Activated naive CD8-positive, alpha-beta T cell treated with anti-CD3 and anti-CD28 coated beads, Interleukin-2, amount 10 ng/mL, durations not matched to agents 7 days and 5 days (primary cell): ENCODE results near the gene AKR1D1. TPM values are rescaled to one million over a fixed set of nuclear protein-coding genes. Genes with fewer than 3 reads are reported as not detected.

ENCODE experiments used
- ATAC-seq: fragments of 150-1000 bp; cut with Tn5 transposase; one replicate; pipeline ENCODE4 v1.10.0; 2021; ENCODE audit warnings: low read depth, moderate library complexity
- POLR2A ChIA-PET: fragments of 350-600 bp; sonication (Branson Sonifier 250); formaldehyde crosslinking; loops from one replicate; lab custom pipeline; 2021; ENCODE audit warnings: antibody characterized with exemption; lab: Charles Lee
- DNase-seq: peaks from one replicate; pipeline ENCODE4 v3.0.0; 2021
- H3K27ac Mint-ChIP-seq: one replicate; pipeline ENCODE4 v1.8.0; 2022; ENCODE audit warnings: mild to moderate bottlenecking, mixed read lengths
- H3K27me3 Mint-ChIP-seq: one replicate; pipeline ENCODE4 v1.8.0; 2022; ENCODE audit warnings: mild to moderate bottlenecking, moderate library complexity, mixed read lengths
- H3K36me3 Mint-ChIP-seq: one replicate; pipeline ENCODE4 v1.8.0; 2021; ENCODE audit warnings: mild to moderate bottlenecking, mixed read lengths
- H3K4me1 Mint-ChIP-seq: one replicate; pipeline ENCODE4 v1.8.0; 2021; ENCODE audit warnings: mixed read lengths
- H3K4me3 Mint-ChIP-seq: one replicate; pipeline ENCODE4 v1.8.0; 2022; ENCODE audit warnings: mild to moderate bottlenecking, moderate library complexity, mixed read lengths
- H3K9me3 Mint-ChIP-seq: one replicate; pipeline ENCODE4 v1.8.0; 2021; ENCODE audit warnings: mixed read lengths
- total RNA-seq, 2 experiments: library from RNA; stranded (reverse); gene quantifications; one replicate each; pipeline ENCODE4 v1.2.3, GENCODE V29; 2021

Gene AKR1D1
- total RNA-seq, 2 experiments from 2014 or later = not detected

GRCh38 chr7:138116141-138116540, 39.9 kb downstream of the AKR1D1 start:
- Mint-ChIP-seq H3K27ac (no peak overlapping the region), H3K9me3 (no peaks in the 10 kb centered on the region), H3K4me3 (no peak overlapping the region), H3K27me3 (peaks cover 8% of the 10 kb centered on the region), H3K4me1 (no peaks in the 10 kb centered on the region), H3K36me3 (no peaks in the 10 kb centered on the region)
- ATAC-seq = no peak
- POLR2A ChIA-PET = no interaction called here
- DNase-seq = no peak

- H3K27me3 Mint-ChIP-seq = peaks cover 8% of the 10 kb centered on the region
- no peak for ATAC-seq
- H3K9me3 Mint-ChIP-seq = no peaks in the 10 kb centered on the region
- no peak for DNase-seq
- H3K4me3 Mint-ChIP-seq = no peak overlapping the region
- H3K36me3 Mint-ChIP-seq = no peaks in the 10 kb centered on the region
- no peaks in the 10 kb centered on the region for H3K4me1 Mint-ChIP-seq
- POLR2A ChIA-PET = no interaction called here
- no peak overlapping the region for H3K27ac Mint-ChIP-seq
Observed at GRCh38 chr7:138116892-138117291, 40.6 kb downstream of the AKR1D1 start.

- no peak for ATAC-seq
- no peak for DNase-seq
- Mint-ChIP-seq H3K9me3 (no peaks in the 10 kb centered on the region), H3K4me3 (no peak overlapping the region), H3K36me3 (no peaks in the 10 kb centered on the region), H3K4me1 (no peaks in the 10 kb centered on the region), H3K27ac (no peak overlapping the region), H3K27me3 (peaks cover 8% of the 10 kb centered on the region)
- POLR2A ChIA-PET = no interaction called here
Observed at GRCh38 chr7:138120140-138120827, 44.0 kb downstream of the AKR1D1 start.

DNA sequence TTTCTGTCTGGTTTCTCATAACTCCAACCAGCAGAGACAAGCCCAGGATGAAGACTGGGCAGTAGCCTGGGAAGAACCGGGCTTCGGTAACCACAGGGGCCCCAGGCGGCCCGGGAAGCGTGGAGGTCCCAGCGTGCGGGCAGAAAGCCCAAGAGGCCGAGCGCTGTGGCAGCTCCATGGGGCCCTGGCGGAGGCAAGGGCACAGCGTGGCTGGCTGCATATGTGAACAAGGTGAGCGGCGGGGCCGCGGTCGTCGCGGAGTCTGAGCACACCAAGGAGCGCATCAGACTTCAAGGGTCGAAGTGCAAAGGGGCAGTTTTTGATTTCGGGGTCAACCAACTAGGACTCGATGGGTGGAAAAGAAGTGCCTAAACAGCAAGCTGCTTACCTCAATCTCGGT, 45.9 kb downstream of the AKR1D1 start:
- POLR2A ChIA-PET = no interaction called here
- Mint-ChIP-seq H3K4me3 (no peak overlapping the region), H3K36me3 (no peaks in the 10 kb centered on the region), H3K9me3 (no peaks in the 10 kb centered on the region), H3K27ac (no peak overlapping the region), H3K27me3 (peaks cover 8% of the 10 kb centered on the region), H3K4me1 (no peaks in the 10 kb centered on the region)
- ATAC-seq (no peak), DNase-seq (no peak)

GRCh38 chr7:138125119-138125518, 48.9 kb downstream of the AKR1D1 start:
- POLR2A ChIA-PET = no interaction called here
- DNase-seq (no peak), ATAC-seq (no peak)
- Mint-ChIP-seq H3K9me3 (no peaks in the 10 kb centered on the region), H3K4me1 (no peaks in the 10 kb centered on the region), H3K27ac (no peak overlapping the region), H3K36me3 (no peaks in the 10 kb centered on the region), H3K4me3 (no peak overlapping the region), H3K27me3 (peaks cover 6% of the 10 kb centered on the region)

DNA sequence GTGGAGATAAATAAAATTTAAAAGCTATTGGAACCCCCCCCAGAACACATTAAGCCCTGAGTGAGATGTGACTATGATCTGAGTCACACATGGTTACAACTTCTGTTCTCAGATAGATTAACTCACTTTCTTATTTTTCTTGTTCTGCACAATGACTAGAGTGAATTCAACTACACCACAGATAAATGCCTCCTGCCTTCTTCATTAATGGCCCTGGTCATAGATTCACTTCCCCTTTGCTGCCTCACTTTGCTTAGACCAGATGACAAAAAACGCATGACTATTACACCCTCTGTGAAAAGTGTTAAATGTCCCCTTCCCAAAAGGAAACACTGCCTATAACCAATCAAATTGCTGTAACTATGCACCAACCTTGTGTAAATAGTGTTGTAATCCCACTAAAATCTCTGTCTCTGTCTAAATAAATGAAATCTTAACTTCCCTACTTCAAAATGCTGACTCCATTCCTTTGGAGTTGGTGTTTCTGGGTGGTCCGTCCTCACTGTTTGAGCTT, 49.4 kb downstream of the AKR1D1 start:
- POLR2A ChIA-PET = no interaction called here
- Mint-ChIP-seq H3K4me1 (no peaks in the 10 kb centered on the region), H3K36me3 (no peaks in the 10 kb centered on the region), H3K27me3 (peaks cover 5% of the 10 kb centered on the region), H3K27ac (no peak overlapping the region), H3K9me3 (no peaks in the 10 kb centered on the region), H3K4me3 (no peak overlapping the region)
- no peak for ATAC-seq
- no peak for DNase-seq

DNA sequence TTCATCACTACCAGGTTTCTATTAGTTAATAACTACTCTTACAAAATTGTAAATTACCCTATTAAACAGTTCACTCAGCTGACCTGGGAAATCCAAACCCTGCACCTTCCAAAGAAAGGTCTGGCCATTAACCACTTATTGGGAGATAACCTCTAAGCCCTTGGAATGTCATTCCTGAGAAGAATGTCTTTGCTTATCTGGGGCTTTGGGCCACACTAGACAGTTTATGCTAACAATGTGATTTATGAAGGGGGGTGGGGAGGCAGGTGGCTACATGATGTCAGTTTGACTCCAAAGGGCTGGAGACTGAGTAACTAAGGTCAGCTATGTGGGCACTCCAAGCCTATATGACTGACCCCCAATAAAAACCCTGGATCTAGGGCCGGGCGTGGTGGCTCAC, 50.7 kb downstream of the AKR1D1 start:
- no peak for ATAC-seq

GRCh38 chr7:138127996-138128395, 51.7 kb downstream of the AKR1D1 start:
- POLR2A ChIA-PET = no interaction called here
- H3K4me1 Mint-ChIP-seq = no peaks in the 10 kb centered on the region
- H3K9me3 Mint-ChIP-seq = no peaks in the 10 kb centered on the region
- no peaks in the 10 kb centered on the region for H3K36me3 Mint-ChIP-seq
- DNase-seq = no peak
- H3K27ac Mint-ChIP-seq = no peak overlapping the region
- no peak for ATAC-seq
- no peak overlapping the region for H3K4me3 Mint-ChIP-seq
- peaks cover 9% of the 10 kb centered on the region for H3K27me3 Mint-ChIP-seq

More for the DNA sequence above, 50.7 kb downstream of the AKR1D1 start:
- no peaks in the 10 kb centered on the region for H3K9me3 Mint-ChIP-seq
- POLR2A ChIA-PET = no interaction called here
- DNase-seq = no peak
- peaks cover 5% of the 10 kb centered on the region for H3K27me3 Mint-ChIP-seq
- H3K36me3 Mint-ChIP-seq = no peaks in the 10 kb centered on the region
- H3K4me1 Mint-ChIP-seq = no peaks in the 10 kb centered on the region
- no peak overlapping the region for H3K27ac Mint-ChIP-seq
- no peak overlapping the region for H3K4me3 Mint-ChIP-seq

DNA sequence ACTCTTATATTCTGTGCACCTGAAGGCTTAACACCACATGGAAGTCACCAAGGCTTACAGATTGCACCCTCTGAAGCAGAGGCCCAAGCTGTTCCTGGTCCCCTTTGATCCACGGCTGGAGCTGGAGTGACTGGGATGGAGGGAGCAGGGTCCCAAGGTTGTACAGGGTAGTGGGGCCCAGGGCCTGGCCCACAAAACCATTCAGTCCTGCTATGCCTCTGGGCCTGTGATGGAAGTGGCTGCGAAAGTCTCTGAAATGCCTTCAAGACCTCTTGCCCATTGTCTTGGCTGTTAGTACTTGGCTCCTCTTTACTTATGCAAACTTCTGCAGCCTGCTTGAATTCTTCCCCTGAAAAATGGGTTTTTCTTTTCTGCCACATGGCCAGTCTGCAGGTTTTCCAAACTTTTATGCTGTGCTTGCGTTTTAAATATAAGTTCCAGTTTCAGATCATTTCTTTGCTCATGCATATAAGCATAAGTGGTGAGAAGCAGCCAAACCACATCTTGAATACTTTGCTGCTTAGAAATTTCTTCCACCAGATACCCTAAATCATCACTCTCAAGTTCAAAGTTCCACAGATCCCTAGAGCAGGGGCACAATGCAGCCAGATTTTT, 53.4 kb downstream of the AKR1D1 start:
- POLR2A ChIA-PET = no interaction called here
- ATAC-seq = no peak
- no peak for DNase-seq
- no peak overlapping the region for H3K27ac Mint-ChIP-seq
- no peaks in the 10 kb centered on the region for H3K4me1 Mint-ChIP-seq
- H3K36me3 Mint-ChIP-seq = no peaks in the 10 kb centered on the region
- H3K27me3 Mint-ChIP-seq = peaks cover 9% of the 10 kb centered on the region
- H3K4me3 Mint-ChIP-seq = no peak overlapping the region
- H3K9me3 Mint-ChIP-seq = no peaks in the 10 kb centered on the region

GRCh38 chr7:138137423-138138171, 61.3 kb downstream of the AKR1D1 start:
- DNase-seq = no peak
- H3K4me1 Mint-ChIP-seq = peaks cover 1% of the 10 kb centered on the region
- no peaks in the 10 kb centered on the region for H3K9me3 Mint-ChIP-seq
- no peak overlapping the region for H3K27ac Mint-ChIP-seq
- peaks cover 7% of the 10 kb centered on the region for H3K27me3 Mint-ChIP-seq
- POLR2A ChIA-PET = no interaction called here
- ATAC-seq = no peak
- no peaks in the 10 kb centered on the region for H3K36me3 Mint-ChIP-seq
- no peak overlapping the region for H3K4me3 Mint-ChIP-seq

DNA sequence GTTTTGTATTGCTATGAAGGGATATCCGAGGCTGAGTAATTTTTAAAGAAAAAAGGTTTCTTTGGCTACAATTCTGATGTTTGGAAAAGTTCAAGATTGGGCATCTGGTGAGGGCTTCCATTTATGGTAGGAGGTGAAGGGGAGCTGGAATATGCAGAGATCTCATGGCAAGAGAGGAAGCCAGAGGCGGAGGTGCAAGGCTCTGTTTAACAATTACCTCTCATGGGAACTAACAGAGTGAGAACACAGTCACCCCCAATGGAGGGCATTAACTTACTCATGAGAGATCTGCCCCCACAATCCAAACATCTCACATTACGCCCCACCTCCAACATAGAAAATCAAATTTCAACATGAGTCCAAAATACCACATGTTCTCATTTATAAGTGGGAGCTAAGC, 62.0 kb downstream of the AKR1D1 start:
- peaks cover 3% of the 10 kb centered on the region for H3K27me3 Mint-ChIP-seq

DNA sequence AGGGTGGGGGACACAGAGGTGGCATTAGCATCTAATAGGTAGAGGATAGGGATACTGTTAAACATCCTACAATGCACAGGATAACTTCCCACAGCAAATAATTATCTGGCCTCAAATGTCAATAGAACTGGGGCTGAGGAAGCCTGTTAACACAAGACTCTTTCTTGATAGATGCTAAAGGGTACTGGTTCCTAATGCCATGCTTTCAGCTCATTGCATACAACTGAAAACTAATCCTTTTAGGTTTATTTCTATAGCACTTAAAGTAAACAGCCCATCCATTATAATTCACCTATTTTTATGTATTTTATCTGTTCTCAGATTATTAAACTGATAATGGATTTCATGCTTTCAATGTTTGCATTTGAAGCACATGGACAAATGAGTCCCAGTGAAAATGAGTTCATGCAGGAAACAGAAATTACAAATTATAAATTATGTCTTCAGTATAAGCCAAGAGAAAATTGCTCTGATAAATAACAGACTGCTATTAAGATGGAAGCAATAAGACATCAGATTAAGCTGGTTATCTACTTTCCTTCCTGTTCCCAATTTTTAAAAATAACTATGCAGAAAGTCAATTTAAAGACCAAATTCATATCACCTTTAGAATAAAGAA, 66.4 kb downstream of the AKR1D1 start:
- no peak for DNase-seq
- no peaks in the 10 kb centered on the region for H3K36me3 Mint-ChIP-seq
- no peak for ATAC-seq
- H3K4me1 Mint-ChIP-seq = peaks cover 7% of the 10 kb centered on the region
- H3K4me3 Mint-ChIP-seq = no peak overlapping the region
- H3K9me3 Mint-ChIP-seq = no peaks in the 10 kb centered on the region
- POLR2A ChIA-PET = no interaction called here
- no peak overlapping the region for H3K27ac Mint-ChIP-seq
- no peaks in the 10 kb centered on the region for H3K27me3 Mint-ChIP-seq

More for the DNA sequence above, 62.0 kb downstream of the AKR1D1 start:
- no peak overlapping the region for H3K27ac Mint-ChIP-seq
- no peak for ATAC-seq
- H3K4me1 Mint-ChIP-seq = peaks cover 1% of the 10 kb centered on the region
- no peak overlapping the region for H3K4me3 Mint-ChIP-seq
- POLR2A ChIA-PET = no interaction called here
- no peaks in the 10 kb centered on the region for H3K9me3 Mint-ChIP-seq
- no peaks in the 10 kb centered on the region for H3K36me3 Mint-ChIP-seq
- no peak for DNase-seq

- DNase-seq (no peak), ATAC-seq (no peak)
- Mint-ChIP-seq H3K9me3 (no peaks in the 10 kb centered on the region), H3K27me3 (peaks cover 4% of the 10 kb centered on the region), H3K4me3 (no peak overlapping the region), H3K27ac (no peak overlapping the region), H3K36me3 (no peaks in the 10 kb centered on the region), H3K4me1 (peaks cover 6% of the 10 kb centered on the region)
- POLR2A ChIA-PET = no interaction called here
Observed at GRCh38 chr7:138144958-138145357, 68.7 kb downstream of the AKR1D1 start.
